Heart left ventricle (tissue), 13 donors: ENCODE data around the gene TNIK.

Experiments
- POLR2A ChIP-seq, 2 donors: fragments of 450-650 bp; IDR thresholded peaks; one replicate each; pipeline ENCODE4 v1.6.1; 2017; ENCODE audit warnings: antibody characterized with exemption in 2 of 2, mild to moderate bottlenecking in 2 of 2, moderate library complexity in 2 of 2
- TF ChIP-seq, protein P1 (sequence below), 12 donors: fragments of 200-600 bp; sonication (generic) in 4 of 12; IDR thresholded peaks; one replicate each; pipeline versions ENCODE4 v1.5.0 to v1.8.0; 2018 to 2022; ENCODE audit warnings: antibody characterized with exemption in 12 of 12, mild to moderate bottlenecking in 5 of 12
- donor health status: ischemic (EF 13 %, LVEDD 7.1; RV severe dilation, severe dysfunction).
- donor health status: DM: no; HTN: yes; CAD: no.
- donor health status: DM: no; HTN: no; CAD: no.
- donor health status: ischemic (EF 25% LVEDD 6.9; RV normal size, moderate dysfunction).
- donor health status: ischemic (EF 25% LVEDD 5.7; RV mildly dilated, moderate dysfunction).
- donor health status: ischemic (EF 35%, LVEDD 5.7; RV mildly dilated, moderate dysfunction).
- donor health status: nonischemic (EF 11% LVEDD 7.7; RV severe dilation, severe dysfunction).
- donor health status: DM: yes; HTN: yes; CAD: no.
- donor health status: PGD.
- donor health status: ischemic (EF 29% LVEDD 5.4; RV normal size, mild dysfunction).
- donor health status: nonischemic (EF 23%, LVEDD 6.1; RV moderate dilation, normal function).

DNA sequence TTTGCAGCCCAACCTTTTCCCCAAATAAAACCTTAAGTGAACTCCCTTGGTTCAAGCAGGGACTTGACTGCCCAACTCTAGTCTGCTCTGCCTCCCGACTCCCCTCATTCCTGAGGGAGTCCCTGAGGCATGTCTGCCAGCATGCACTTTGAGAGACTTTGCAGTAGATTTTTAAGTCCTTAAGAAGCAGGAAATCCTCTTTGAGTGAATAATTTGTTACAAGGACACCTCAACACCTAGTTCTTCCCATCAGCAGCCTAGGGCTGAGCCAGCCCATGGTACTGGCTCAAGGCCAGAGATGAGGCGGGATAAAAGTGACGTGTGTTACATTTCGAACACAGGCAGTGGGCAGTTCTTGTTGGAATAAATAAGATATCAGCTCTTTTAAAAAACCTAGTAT lies 229.3 kb downstream of the TNIK start:
- TF ChIP-seq, protein P1, sequence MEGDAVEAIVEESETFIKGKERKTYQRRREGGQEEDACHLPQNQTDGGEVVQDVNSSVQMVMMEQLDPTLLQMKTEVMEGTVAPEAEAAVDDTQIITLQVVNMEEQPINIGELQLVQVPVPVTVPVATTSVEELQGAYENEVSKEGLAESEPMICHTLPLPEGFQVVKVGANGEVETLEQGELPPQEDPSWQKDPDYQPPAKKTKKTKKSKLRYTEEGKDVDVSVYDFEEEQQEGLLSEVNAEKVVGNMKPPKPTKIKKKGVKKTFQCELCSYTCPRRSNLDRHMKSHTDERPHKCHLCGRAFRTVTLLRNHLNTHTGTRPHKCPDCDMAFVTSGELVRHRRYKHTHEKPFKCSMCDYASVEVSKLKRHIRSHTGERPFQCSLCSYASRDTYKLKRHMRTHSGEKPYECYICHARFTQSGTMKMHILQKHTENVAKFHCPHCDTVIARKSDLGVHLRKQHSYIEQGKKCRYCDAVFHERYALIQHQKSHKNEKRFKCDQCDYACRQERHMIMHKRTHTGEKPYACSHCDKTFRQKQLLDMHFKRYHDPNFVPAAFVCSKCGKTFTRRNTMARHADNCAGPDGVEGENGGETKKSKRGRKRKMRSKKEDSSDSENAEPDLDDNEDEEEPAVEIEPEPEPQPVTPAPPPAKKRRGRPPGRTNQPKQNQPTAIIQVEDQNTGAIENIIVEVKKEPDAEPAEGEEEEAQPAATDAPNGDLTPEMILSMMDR (IDR thresholded peaks at IDR 0.05), result no peak
- TF ChIP-seq POLR2A (IDR thresholded peaks at IDR 0.05), result no peak
